GM18505 (cell line): ENCODE data around the gene PLA2G5.
"Not testable (repeated sequence)": the region's sequence is repeated elsewhere in the genome, so short reads cannot be mapped to it uniquely, and the experiment has no call there.

Source experiments
- ATAC-seq: cut with Tn5 transposase; IDR thresholded peaks from one replicate; pipeline ENCODE4 v1.9.1; 2021; ENCODE audit not compliant: unreplicated experiment
- POLR2A ChIP-seq: IDR thresholded peaks from 4 replicates; pipeline ENCODE4 v1.6.1; 2011; ENCODE audit warnings: borderline replicate concordance; ENCODE audit not compliant: insufficient read depth, insufficient read length; ENCODE audit errors: extremely low read depth

PLA2G5 gene

DNA sequence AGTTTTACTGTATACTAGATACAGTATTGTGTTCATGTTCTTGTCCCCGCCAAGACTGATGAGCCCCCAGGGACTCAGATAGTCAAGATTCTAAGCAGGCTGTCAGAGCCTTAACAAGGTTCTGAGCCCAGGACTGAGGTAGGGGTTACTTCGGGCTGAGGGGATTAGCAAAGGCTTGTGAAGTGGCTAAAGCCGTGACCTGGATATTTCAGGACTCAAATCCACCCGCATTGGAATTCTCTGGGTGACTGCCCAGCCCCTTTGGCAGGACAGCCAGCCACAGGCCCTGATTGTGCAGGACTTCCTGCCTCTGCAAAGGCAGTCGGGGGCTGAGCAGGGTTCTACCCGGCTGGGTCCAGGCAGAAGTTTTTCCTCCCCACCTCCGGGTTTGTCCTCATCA lies at the start of gene PLA2G5:
Gene PLA2G5, plus strand, starts transcription at position 321 of the 400 bp plus-strand sequence. CDS start 14,637 bp downstream, outside the sequence.
- no peak for ATAC-seq
- no peak for TF ChIP-seq POLR2A

DNA sequence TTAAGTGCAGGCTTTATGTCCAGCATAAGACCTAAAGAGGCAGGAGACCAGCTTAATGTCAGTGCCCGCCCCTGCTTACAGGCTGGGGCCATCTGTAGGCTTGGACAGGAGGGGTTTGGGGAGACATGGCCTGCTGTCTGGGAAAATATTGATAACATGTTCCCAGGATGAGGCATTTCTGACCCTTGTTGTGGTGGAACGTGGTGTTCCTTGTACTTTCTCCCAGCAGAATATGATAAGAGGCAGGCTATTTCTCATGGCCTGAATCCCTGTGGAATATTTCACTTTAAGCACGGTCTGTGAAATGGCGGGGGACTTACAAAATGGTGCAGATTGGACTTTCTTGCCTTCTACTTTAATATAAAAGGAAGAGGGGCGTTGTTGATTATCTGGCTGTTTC lies 41.9 kb upstream of the PLA2G5 start:
- no peak for TF ChIP-seq POLR2A
- no peak for ATAC-seq

DNA sequence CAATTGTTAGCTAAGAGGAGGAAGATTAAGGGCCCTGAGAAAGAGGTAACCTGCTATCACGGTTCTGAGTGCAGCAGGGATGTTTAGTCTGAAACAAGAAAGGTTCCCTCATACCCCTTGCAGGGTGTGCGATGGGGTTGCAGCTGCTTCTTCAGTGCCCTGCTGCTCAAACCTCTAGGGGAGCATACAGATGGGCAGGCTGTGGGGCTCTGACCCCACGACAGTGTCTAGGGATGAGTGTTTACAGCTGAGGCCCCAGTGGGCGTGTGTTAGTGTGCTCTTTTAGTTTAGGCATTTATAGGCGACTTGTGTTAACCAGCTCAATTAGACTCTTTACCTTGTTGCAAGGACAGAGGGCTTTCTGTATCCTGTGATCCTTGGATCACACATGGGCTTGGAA lies 41.3 kb upstream of the PLA2G5 start:
- ATAC-seq = no peak
- no peak for TF ChIP-seq POLR2A

DNA sequence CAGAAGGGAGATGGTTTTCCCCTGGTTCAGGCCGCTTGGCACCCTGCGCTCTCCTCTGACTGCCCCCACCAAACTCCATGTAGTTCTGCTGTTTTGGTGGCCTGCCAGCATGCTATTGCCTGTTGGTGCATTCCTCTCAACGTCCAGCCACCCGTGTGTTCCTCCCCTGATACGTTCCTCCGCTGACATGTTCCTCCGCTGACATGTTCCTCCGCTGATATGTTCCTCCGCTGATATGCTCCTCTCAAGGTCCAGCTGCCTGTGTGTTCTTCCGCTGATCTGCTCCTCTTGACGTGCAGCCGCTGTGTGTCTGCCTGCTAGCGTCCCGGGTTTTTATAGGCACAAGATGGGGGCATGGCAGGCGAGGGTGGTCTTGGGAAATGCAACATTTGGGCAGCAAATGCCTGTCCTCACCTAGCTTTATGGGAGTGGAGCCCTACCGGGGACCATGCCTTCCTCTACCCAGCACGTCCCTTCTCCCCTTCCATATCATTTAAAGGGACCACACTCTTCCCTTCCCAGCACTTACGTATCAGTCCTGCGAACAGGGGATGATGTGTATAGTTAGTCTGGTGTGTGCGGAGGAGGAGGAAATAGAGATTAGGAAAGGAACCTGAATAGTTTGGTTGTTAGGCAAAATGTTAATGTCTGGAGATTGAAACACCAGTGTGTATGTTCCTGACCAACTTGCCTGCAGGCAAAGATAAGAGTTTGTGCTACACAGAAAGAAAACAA lies 40.6 kb upstream of the PLA2G5 start:
- ATAC-seq = no peak
- TF ChIP-seq POLR2A = no peak

DNA sequence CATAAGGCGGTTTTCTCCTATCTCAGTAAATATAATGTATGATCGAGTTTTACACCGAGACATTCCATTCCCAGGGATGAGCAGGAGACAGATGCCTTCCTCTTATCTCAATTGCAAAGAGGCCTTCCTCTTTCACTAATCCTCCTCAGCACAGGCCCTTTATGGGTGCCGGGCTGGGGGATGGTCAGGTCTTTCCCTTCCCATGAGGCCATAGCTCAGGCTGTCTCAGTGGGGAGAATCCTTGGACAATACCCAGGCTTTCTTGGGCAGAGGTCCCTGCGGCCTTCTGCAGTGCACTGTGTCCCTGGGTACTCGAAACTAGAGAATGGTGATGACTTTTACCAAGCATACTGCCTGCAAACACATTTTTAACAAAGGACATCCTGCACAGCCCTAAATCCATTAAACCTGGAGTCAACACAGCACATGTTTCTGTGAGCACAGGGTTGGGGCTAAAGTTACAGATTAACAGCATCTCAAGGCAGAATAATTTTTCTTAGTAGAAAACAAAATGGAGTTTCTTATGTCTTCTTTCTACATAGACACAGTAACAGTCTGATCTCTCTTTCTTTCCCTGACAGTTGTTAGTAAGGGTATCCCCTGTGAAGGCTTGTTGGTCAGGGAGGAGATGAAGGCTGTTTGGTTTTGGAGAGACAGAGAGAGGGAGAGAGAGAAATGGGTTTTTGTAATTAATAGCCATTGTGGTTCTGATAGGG lies 39.4 kb upstream of the PLA2G5 start:
- ATAC-seq = not testable (repeated sequence)

DNA sequence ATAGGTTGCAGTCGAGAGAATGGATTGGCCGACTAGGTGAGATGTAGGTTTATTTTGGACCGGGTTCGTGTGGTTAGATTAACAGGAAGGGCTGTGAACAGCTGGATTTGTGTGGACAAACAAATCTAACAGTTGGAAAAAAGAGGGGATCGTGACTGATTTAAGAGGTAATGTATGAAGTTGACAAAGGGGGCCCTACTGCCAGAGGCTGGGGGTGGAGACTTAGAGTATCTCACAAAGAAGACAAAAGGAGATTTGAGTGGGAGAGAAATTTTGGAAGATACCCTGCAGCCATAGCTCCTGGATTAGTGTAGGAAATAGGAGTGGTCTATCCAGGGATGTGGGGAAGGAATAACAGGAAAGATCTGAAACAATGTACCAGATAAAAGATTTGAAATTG lies 38.8 kb upstream of the PLA2G5 start:
- TF ChIP-seq POLR2A = no peak
- ATAC-seq = no peak

- no peak for TF ChIP-seq POLR2A
- ATAC-seq = no peak
Observed at GRCh38 chr1:20031836-20032235, 38.2 kb upstream of the PLA2G5 start.

DNA sequence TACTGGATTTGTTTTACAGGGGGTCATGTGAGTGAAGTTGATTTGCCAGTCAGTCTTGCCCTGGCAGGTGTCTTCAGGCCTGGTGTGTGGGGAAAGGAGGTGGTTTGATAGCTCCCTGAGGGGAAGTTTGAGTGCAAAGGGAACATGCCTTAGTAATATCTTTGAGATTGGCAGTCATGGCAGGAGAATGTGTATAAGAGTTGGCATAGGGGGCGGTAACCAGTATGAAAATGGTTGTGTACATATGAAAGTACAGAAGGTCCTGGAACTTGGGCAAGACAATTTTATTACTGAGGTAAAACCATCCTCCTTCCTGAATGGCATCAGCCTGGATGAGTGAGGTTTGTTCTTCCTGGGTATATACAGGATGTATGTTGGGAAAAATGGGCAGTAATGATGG lies 37.6 kb upstream of the PLA2G5 start:
- TF ChIP-seq POLR2A = no peak
- ATAC-seq = no peak

DNA sequence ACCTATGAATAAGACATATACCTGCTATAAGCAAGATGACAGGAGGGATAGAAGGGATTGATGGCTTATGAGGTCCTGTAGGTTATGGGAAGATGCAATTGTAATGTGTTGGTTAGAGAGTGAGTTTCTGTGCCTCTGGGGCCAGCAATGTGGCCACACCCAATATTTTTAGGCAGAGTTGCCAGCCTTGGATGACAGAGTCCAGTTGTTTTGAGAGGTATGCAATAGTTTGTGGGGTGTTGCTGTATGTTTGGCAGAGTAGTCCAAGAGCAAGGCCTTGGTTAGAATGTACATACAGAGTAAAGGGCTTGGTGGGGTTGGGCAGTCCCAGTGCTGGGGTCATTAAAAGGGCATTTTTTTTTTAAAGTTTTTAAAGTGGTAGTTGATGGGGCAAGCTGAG lies 36.6 kb upstream of the PLA2G5 start:
- no peak for TF ChIP-seq POLR2A

DNA sequence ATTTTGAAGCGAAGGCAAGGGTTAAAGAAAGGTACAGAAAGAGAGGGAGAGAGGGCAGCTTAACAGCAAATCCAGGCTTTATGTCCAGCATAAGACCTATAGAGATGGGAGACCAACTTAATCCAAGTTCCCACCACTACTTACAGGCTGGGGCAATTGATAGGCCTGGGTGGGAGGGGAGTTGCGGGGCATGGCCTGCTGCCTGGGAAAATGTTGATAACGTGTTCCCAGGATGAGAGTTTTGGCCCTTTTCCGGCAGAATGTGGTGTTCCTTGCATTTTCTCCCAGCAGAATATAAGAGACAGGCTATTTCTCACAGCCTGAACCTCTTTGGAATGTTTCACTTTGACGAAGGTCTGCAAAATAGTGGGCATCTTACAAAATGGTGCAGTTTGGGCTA lies 34.9 kb upstream of the PLA2G5 start:
- TF ChIP-seq POLR2A = no peak
- no peak for ATAC-seq

More for the DNA sequence above, 36.6 kb upstream of the PLA2G5 start:
- ATAC-seq = no peak

DNA sequence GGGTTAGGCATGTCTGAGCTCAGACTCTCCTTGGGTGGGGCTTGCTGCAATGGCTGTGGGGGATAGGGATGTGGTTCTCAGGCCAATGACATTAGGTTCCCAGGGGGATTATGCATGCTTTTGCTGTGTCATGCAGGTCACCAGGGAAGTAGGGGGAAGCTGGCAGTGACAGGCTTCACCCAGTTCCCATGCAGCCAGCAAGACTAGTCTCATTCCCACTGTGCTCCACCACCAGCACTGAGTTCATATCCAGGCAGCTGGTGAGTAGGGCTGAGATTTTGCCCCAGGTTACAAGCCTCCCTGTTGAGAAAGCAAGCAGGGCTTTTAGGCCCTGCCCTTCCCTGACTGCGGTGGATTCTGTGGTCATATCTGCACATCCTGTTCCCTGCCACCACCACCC lies 32.1 kb upstream of the PLA2G5 start:
- ATAC-seq = no peak
- no peak for TF ChIP-seq POLR2A

- no peak for TF ChIP-seq POLR2A
- ATAC-seq = no peak
Observed at GRCh38 chr1:20047096-20047495, 22.9 kb upstream of the PLA2G5 start.

DNA sequence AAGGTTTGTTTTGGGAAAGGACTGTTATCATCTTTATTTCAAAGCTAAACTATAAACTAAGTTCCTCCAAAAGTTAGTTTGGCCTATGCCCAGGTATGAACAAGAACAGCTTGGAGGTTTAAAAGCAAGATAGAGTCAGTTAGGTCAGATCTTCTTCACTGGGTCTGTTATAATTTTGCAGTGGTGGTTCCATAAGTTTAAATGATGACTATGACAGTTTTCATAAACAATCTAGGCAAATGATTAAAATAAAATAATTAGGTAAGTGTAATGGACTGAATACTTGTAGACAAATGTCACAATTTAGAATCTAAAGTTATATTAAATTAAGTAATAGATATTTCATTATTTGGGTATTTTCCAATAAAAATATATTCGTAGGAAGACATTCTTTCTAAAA lies 21.4 kb upstream of the PLA2G5 start:
- TF ChIP-seq POLR2A = no peak
- no peak for ATAC-seq

GRCh38 chr1:20049056-20049798 lies 20.8 kb upstream of the PLA2G5 start:
- not testable (repeated sequence) for ATAC-seq
